ENCODE results near the gene KLKB1.

DNA sequence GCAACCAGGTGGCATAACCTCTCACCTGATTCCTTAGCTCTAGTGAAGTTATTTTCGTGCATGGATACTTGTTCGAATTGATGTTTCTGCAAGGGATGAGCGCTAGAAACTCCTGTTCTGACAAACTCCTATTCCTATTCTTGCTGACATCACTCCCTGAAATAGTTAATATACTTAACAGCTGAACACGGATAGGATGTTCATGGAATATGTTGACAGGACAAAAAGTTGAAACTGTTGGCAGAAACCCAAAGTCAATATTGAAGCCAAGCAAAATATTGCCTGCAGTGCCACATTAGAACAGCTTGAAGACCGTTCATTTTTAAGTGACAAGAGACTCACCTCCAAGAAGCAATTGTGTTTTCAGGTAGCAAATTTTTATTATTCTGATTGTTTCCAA, at the start of gene KLKB1:
- TF ChIP-seq, protein P1, sequence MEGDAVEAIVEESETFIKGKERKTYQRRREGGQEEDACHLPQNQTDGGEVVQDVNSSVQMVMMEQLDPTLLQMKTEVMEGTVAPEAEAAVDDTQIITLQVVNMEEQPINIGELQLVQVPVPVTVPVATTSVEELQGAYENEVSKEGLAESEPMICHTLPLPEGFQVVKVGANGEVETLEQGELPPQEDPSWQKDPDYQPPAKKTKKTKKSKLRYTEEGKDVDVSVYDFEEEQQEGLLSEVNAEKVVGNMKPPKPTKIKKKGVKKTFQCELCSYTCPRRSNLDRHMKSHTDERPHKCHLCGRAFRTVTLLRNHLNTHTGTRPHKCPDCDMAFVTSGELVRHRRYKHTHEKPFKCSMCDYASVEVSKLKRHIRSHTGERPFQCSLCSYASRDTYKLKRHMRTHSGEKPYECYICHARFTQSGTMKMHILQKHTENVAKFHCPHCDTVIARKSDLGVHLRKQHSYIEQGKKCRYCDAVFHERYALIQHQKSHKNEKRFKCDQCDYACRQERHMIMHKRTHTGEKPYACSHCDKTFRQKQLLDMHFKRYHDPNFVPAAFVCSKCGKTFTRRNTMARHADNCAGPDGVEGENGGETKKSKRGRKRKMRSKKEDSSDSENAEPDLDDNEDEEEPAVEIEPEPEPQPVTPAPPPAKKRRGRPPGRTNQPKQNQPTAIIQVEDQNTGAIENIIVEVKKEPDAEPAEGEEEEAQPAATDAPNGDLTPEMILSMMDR (IDR thresholded peaks at IDR 0.05): no peak
- no peak for TF ChIP-seq POLR2AphosphoS5 (IDR thresholded peaks at IDR 0.05)
- no peak for TF ChIP-seq POLR2A (IDR thresholded peaks at IDR 0.05)
